Body of pancreas (tissue), 4 donors: ENCODE data around the gene SSH2. TPM values are rescaled to one million over a fixed set of nuclear protein-coding genes. Genes with fewer than 3 reads are reported as not detected.

Source experiments
- ATAC-seq: fragments of 150-250 bp; one replicate; pipeline ENCODE4 v1.9.1; 2016
- DNase-seq, 4 donors: peaks; one replicate each; pipeline ENCODE4 v3.0.0-alpha.2; 2019
- H3K27ac ChIP-seq, 4 donors: fragments of 200-600 bp; sonication (generic); 1 replicate in 3 of 4; 2 replicates in 1 of 4; pipeline versions ENCODE4 v1.5.1 to v1.6.1; 2016 to 2019; ENCODE audit warnings: mild to moderate bottlenecking in 1 of 4, mixed read lengths in 1 of 4, moderate library complexity in 1 of 4
- H3K27me3 ChIP-seq, 2 donors: fragments of 200-600 bp; sonication (generic); one replicate each; pipeline ENCODE4 v1.6.0; 2016; ENCODE audit warnings: mild to moderate bottlenecking in 1 of 2
- H3K36me3 ChIP-seq, 2 donors: fragments of 200-600 bp; sonication (generic); replicated peaks in 1 of 2; 2 replicates each; pipeline ENCODE4 v1.5.1; 2016; ENCODE audit warnings: low read depth in 2 of 2; ENCODE audit not compliant: insufficient read depth in 1 of 2
- H3K4me1 ChIP-seq: fragments of 200-600 bp; sonication (generic); one replicate; pipeline ENCODE4 v1.6.0; 2016
- H3K4me3 ChIP-seq, 2 donors: fragments of 200-600 bp; sonication (generic); 1 replicate in 1 of 2; 2 replicates in 1 of 2; pipeline ENCODE4 v1.5.1; 2016 to 2019
- H3K9me3 ChIP-seq, 3 donors: fragments of 200-600 bp; sonication (generic); 1 replicate in 2 of 3; 2 replicates in 1 of 3; pipeline ENCODE4 v1.5.1; 2016
- CTCF ChIP-seq, 7 experiments: fragments of 450-650 bp in 4 of 7; fragments of 200-600 bp in 3 of 7; sonication (generic) in 3 of 7; IDR thresholded peaks; one replicate each; pipeline ENCODE4 v1.5.1; 2016 to 2019; ENCODE audit warnings: antibody characterized with exemption in 7 of 7
- POLR2A ChIP-seq, 3 donors: fragments of 450-650 bp; IDR thresholded peaks; one replicate each; pipeline ENCODE4 v1.6.1; 2016; ENCODE audit warnings: antibody characterized with exemption in 3 of 3, mild to moderate bottlenecking in 2 of 3
- WGBS, 2 donors: methylation state at CpG; one replicate each; pipeline ENCODE4 v1.1.5; 2017; 5-methylcytosine and 5-hydroxymethylcytosine counted together
- intact Hi-C: fragments of 100-400 bp; cut with DNase I; formaldehyde crosslinking; loops from one replicate; pipeline ENCODE4 v1.15.1; 2023
- total RNA-seq, 2 donors: library from RNA; depleted of rRNA; stranded (reverse); fragments of >200 nt; gene quantifications; one replicate each; pipeline ENCODE4 v1.1.0, GENCODE V29; 2016

SSH2 gene
- total RNA-seq, 2 donors from 2014 or later, result 8.2 to 8.6 TPM

- DNase-seq, result no peak
- no peak for ATAC-seq
- WGBS, 2 donors, result 33 to 77% methylated on average over 6 to 19 of the region's 22 CpGs
- Histone ChIP-seq H3K4me3 (no peak overlapping the region), H3K27ac (no peak overlapping the region), H3K9me3 (no peaks in the 10 kb centered on the region), H3K27me3 (peaks cover 0 to 36% of the 10 kb centered on the region in 2 donors), H3K4me1 (peaks cover 60% of the 10 kb centered on the region), H3K36me3 (no peaks in the 10 kb centered on the region)
- TF ChIP-seq CTCF (IDR thresholded peaks at IDR 0.05) (no peak), POLR2A (IDR thresholded peaks at IDR 0.05) (no peak)
- intact Hi-C loops, result no loop called here
Observed at GRCh38 chr17:29618272-29619065, 311.6 kb downstream of the SSH2 start.

- Histone ChIP-seq H3K36me3 (no peaks in the 10 kb centered on the region), H3K27me3 (peaks cover 0 to 30% of the 10 kb centered on the region in 2 donors), H3K9me3 (no peaks in the 10 kb centered on the region), H3K27ac (no peak overlapping the region), H3K4me3 (no peak overlapping the region), H3K4me1 (peaks cover 63% of the 10 kb centered on the region)
- 3 to 17% methylated on average over 6 to 61 of the region's 68 CpGs for WGBS, 2 donors
- peak in 1 of 3 donors; percentile 17 for TF ChIP-seq POLR2A (IDR thresholded peaks at IDR 0.05)
- TF ChIP-seq CTCF (IDR thresholded peaks at IDR 0.05), result peak; percentile 58 to 86 (median 73)
- ATAC-seq, result peak; percentile 56
- intact Hi-C loops, result no loop called here
- DNase-seq, result peak; percentile 80 to 85 (median 82)
Observed at GRCh38 chr17:29617481-29618271, 312.4 kb downstream of the SSH2 start.

GRCh38 chr17:29617125-29617480 lies 312.9 kb downstream of the SSH2 start:
- 0 to 3% methylated on average over 11 to 16 of the region's 16 CpGs for WGBS, 2 donors
- no peaks in the 10 kb centered on the region for H3K36me3 ChIP-seq
- H3K27ac ChIP-seq, result no peak overlapping the region
- peaks cover 58% of the 10 kb centered on the region for H3K4me1 ChIP-seq
- no peaks in the 10 kb centered on the region for H3K9me3 ChIP-seq
- DNase-seq (peak; percentile 69 to 83 (median 72)), ATAC-seq (peak; percentile 36)
- intact Hi-C loops, result no loop called here
- TF ChIP-seq CTCF (IDR thresholded peaks at IDR 0.05) (peak; percentile 26 to 60 (median 47)), POLR2A (IDR thresholded peaks at IDR 0.05) (no peak)
- peaks cover 0 to 25% of the 10 kb centered on the region in 2 donors for H3K27me3 ChIP-seq
- H3K4me3 ChIP-seq, result no peak overlapping the region

- Histone ChIP-seq H3K9me3 (no peaks in the 10 kb centered on the region), H3K27ac (no peak overlapping the region), H3K36me3 (no peaks in the 10 kb centered on the region), H3K27me3 (peaks cover 0 to 24% of the 10 kb centered on the region in 2 donors), H3K4me3 (no peak overlapping the region), H3K4me1 (peaks cover 57% of the 10 kb centered on the region)
- DNase-seq (peak in 1 of 4 donors; percentile 12), ATAC-seq (no peak)
- TF ChIP-seq POLR2A (IDR thresholded peaks at IDR 0.05), result no peak
- no peak for TF ChIP-seq CTCF (IDR thresholded peaks at IDR 0.05)
- intact Hi-C loops, result no loop called here
- WGBS, 2 donors, result 17 to 28% methylated on average over 29 to 32 of the region's 32 CpGs
Observed at GRCh38 chr17:29616300-29617048, 313.6 kb downstream of the SSH2 start.
